Posterior cingulate gyrus (tissue), 11 donors: ENCODE results near the gene NUP62.

Source experiments
- DNase-seq, 10 donors: peaks; one replicate each; pipeline versions ENCODE4 v3.0.0 to v3.0.0-alpha.2; 2020 to 2021; ENCODE audit warnings: mixed read lengths in 3 of 10
- intact Hi-C: fragments of 100-400 bp; cut with DNase I; formaldehyde crosslinking; loops from one replicate; pipeline ENCODE4 v1.15.1; 2023

NUP62 gene

GRCh38 chr19:49858088-49858985, 71.0 kb downstream of the NUP62 start:
- intact Hi-C loops: no loop called here
- peak in 5 of 10 donors; percentile 38 to 93 (median 69) for DNase-seq

DNA sequence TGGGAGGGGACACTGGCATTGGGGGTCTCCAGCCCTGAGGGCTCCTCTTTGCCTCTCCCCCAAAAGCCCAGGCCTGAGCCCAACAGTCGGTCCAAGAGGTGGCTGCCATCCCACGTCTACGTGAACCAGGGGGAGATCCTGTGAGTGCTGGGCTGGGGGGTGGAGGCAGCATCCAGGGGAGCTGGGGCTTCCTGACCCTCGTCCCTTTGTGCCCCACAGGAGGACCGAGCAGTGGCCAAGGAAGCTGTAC, 71.5 kb downstream of the NUP62 start:
- intact Hi-C loops: no loop called here

GRCh38 chr19:49857061-49857837, 72.1 kb downstream of the NUP62 start:
- peak in 2 of 10 donors; percentile 25 to 54 for DNase-seq
- intact Hi-C loops: no loop called here

More for the DNA sequence above, 71.5 kb downstream of the NUP62 start:
- DNase-seq: peak in 1 of 10 donors; percentile 63
